ENCODE data around the gene ST3GAL4. TPM values are rescaled to one million over a fixed set of nuclear protein-coding genes. Genes with fewer than 3 reads are reported as not detected.
A peak's percentile ranks its signal among the peaks of the same experiment; 100 is the strongest.

Gene ST3GAL4
- total and polyA plus RNA-seq, 2 donors (not counting 1 experiment from before 2014, with no cell fraction given) = 1.1 to 1.9 TPM

DNA sequence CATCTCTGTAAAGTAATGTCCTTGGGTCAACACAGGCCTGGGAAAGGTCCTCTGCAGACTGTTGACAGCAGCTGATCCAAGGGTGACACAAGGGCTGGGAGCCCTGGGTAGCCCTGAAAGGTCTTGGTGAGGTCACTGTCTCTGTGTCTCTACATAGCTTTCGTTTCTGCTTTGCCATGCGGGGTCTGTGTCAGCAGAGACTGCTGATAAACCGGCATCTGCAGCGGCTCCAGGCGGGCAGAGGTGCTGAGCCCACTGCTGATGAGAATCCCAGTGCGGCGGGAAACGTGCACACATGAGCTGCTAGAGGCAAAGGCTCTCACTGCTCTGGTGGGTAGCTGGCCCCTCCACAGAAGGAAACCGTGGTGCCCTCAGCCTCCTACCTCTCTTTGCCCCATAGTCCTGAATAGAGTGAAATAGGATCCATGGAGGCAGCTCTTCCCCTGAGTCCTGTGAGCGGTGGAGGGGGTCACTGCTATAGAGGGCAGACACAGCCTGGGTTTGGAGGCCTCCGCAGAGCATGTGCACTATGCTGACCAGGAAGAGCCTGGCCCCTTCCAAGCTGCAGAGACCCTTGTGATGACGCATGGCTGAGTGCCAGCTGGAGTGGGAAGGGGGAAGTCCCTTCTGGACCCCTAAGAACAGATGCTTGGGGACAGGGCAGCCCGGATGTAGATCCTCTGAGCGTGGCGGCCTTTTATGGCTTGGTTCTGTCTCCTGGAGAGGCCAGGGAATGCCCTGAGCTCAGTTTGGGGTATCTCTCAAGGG lies 17.8 kb upstream of the ST3GAL4 start:
- no peaks in the 10 kb centered on the region for H3K27me3 ChIP-seq (replicated peaks in 1 of 4; ENCODE audit: control extremely low read depth in 1 of 4, control insufficient read depth in 3 of 4, insufficient read depth in 4 of 4, low read length in 3 of 4)
- ChIA-PET CTCF (no interaction called here), POLR2A (no interaction called here)
- intact Hi-C loops (cut with micrococcal nuclease) = no loop called here
- no peak overlapping the region for H3K27ac ChIP-seq (ENCODE audit: low read length in 2 of 2)
- H3K9ac ChIP-seq (ENCODE audit: low read length) = no peak overlapping the region
- no peak overlapping the region for H3K4me3 ChIP-seq (ENCODE audit: control extremely low read depth in 1 of 5, extremely low read depth in 1 of 5, insufficient read depth in 1 of 5, low read depth in 2 of 5, low read length in 4 of 5)
- Mint-ChIP-seq H3K9me3 (ENCODE audit: insufficient read depth) (no peaks in the 10 kb centered on the region), H3K27ac (no peak overlapping the region), H3K4me3 (no peak overlapping the region), H3K4me1 (peaks cover 6% of the 10 kb centered on the region), H3K27me3 (no peaks in the 10 kb centered on the region)
- no peak for TF ChIP-seq EZH2 (IDR thresholded peaks at IDR 0.05; ENCODE audit: borderline replicate concordance, insufficient read depth, low read depth, low read length, poor library complexity, severe bottlenecking)
- TF ChIP-seq, protein P1, sequence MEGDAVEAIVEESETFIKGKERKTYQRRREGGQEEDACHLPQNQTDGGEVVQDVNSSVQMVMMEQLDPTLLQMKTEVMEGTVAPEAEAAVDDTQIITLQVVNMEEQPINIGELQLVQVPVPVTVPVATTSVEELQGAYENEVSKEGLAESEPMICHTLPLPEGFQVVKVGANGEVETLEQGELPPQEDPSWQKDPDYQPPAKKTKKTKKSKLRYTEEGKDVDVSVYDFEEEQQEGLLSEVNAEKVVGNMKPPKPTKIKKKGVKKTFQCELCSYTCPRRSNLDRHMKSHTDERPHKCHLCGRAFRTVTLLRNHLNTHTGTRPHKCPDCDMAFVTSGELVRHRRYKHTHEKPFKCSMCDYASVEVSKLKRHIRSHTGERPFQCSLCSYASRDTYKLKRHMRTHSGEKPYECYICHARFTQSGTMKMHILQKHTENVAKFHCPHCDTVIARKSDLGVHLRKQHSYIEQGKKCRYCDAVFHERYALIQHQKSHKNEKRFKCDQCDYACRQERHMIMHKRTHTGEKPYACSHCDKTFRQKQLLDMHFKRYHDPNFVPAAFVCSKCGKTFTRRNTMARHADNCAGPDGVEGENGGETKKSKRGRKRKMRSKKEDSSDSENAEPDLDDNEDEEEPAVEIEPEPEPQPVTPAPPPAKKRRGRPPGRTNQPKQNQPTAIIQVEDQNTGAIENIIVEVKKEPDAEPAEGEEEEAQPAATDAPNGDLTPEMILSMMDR (IDR thresholded peaks at IDR 0.05) = no peak
- H4K20me1 ChIP-seq (ENCODE audit: control insufficient read depth, insufficient read depth, low read length, poor library complexity, severe bottlenecking) = no peaks in the 10 kb centered on the region
- H3K79me2 ChIP-seq (ENCODE audit: control insufficient read depth, insufficient read depth, low read length) = no peaks in the 10 kb centered on the region
- H3K4me2 ChIP-seq (replicated peaks; ENCODE audit: low read depth, low read length, poor library complexity, severe bottlenecking) = no peak overlapping the region
- H3K36me3 ChIP-seq (replicated peaks in 1 of 2; ENCODE audit: control extremely low read depth in 1 of 2, control insufficient read depth in 1 of 2, extremely low read depth in 1 of 2, insufficient read depth in 2 of 2, low read length in 1 of 2) = peaks cover 0 to 66% of the 10 kb centered on the region in 2 experiments
- H3K9me3 ChIP-seq (ENCODE audit: control extremely low read depth in 1 of 3, control insufficient read depth in 2 of 3, insufficient read depth in 1 of 3, low read length in 2 of 3) = no peaks in the 10 kb centered on the region
- no peak overlapping the region for H2AFZ ChIP-seq (ENCODE audit: insufficient read depth, low read depth, low read length, poor library complexity, severe bottlenecking)
- DNase-seq (no peak), ATAC-seq (ENCODE audit: low read depth) (no peak)
- 94% methylated on average over 14 of the region's 15 CpGs for WGBS (ENCODE audit: insufficient coverage)
- no peaks in the 10 kb centered on the region for H3K4me1 ChIP-seq (ENCODE audit: control insufficient read depth in 2 of 2, insufficient read depth in 2 of 2, low read length in 2 of 2)

DNA sequence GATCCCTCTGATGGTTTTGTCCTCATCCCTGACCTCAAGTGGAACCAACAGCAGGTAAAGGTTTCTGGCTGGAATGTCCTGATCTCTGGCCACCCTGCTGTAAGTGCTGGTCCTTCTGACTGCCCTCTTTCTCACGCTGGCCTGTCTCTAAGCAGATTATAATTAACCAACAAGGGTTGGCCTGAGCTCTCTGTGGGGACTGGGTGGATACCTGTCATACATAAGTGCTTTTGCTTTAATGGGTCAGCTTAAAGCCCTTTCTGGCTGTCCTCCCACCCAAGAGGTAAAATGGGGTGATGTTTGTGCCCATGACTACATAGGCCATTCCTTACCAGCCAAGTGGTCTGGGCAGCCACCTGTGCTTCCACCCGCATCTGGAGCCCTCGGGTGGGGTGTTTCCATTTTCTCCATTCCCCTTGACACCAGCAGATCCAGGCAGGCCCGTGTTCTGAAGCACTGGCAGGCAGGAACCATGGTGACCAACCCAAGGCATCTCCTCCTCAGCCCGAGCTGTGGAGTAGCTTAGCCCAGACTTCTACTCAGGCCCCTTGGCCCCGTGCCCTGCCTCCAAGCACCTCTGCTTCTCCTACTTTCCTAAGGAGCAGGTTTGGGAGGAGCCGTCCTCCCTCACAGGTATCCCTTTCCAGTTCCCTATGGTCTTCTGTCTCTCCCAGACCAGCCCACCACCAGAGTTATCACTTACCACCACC lies 17.0 kb upstream of the ST3GAL4 start:
- Mint-ChIP-seq H3K27ac (peak overlapping the region; percentile 34), H3K27me3 (no peaks in the 10 kb centered on the region), H3K9me3 (ENCODE audit: insufficient read depth) (no peaks in the 10 kb centered on the region), H3K4me1 (peaks cover 6% of the 10 kb centered on the region), H3K4me3 (no peak overlapping the region)
- Histone ChIP-seq H3K9me3 (ENCODE audit: control extremely low read depth in 1 of 3, control insufficient read depth in 2 of 3, insufficient read depth in 1 of 3, low read length in 2 of 3) (no peaks in the 10 kb centered on the region), H3K79me2 (ENCODE audit: control insufficient read depth, insufficient read depth, low read length) (no peaks in the 10 kb centered on the region), H3K4me2 (replicated peaks; ENCODE audit: low read depth, low read length, poor library complexity, severe bottlenecking) (no peak overlapping the region), H3K4me1 (ENCODE audit: control insufficient read depth in 2 of 2, insufficient read depth in 2 of 2, low read length in 2 of 2) (no peaks in the 10 kb centered on the region), H3K27ac (ENCODE audit: low read length in 2 of 2) (no peak overlapping the region), H2AFZ (ENCODE audit: insufficient read depth, low read depth, low read length, poor library complexity, severe bottlenecking) (no peak overlapping the region), H3K36me3 (replicated peaks in 1 of 2; ENCODE audit: control extremely low read depth in 1 of 2, control insufficient read depth in 1 of 2, extremely low read depth in 1 of 2, insufficient read depth in 2 of 2, low read length in 1 of 2) (peaks cover 0 to 66% of the 10 kb centered on the region in 2 experiments), H3K27me3 (replicated peaks in 1 of 4; ENCODE audit: control extremely low read depth in 1 of 4, control insufficient read depth in 3 of 4, insufficient read depth in 4 of 4, low read length in 3 of 4) (no peaks in the 10 kb centered on the region), H3K9ac (ENCODE audit: low read length) (no peak overlapping the region), H4K20me1 (ENCODE audit: control insufficient read depth, insufficient read depth, low read length, poor library complexity, severe bottlenecking) (no peaks in the 10 kb centered on the region), H3K4me3 (ENCODE audit: control extremely low read depth in 1 of 5, extremely low read depth in 1 of 5, insufficient read depth in 1 of 5, low read depth in 2 of 5, low read length in 4 of 5) (no peak overlapping the region)
- DNase-seq = no peak
- WGBS (ENCODE audit: insufficient coverage) = 100% methylated on average over 6 of the region's 7 CpGs
- ATAC-seq (ENCODE audit: low read depth) = no peak
- ChIA-PET CTCF (no interaction called here), POLR2A (no interaction called here)
- TF ChIP-seq EZH2 (IDR thresholded peaks at IDR 0.05; ENCODE audit: borderline replicate concordance, insufficient read depth, low read depth, low read length, poor library complexity, severe bottlenecking) = no peak
- TF ChIP-seq, protein P1 (IDR thresholded peaks at IDR 0.05) = no peak
- intact Hi-C loops (cut with micrococcal nuclease) = no loop called here
